Measurements from ENCODE around the gene ABITRAM. TPM values are rescaled to one million over a fixed set of nuclear protein-coding genes. Genes with fewer than 3 reads are reported as not detected.

Gene ABITRAM
- total RNA-seq, 2 donors from 2014 or later: 6.0 to 6.7 TPM

- Histone ChIP-seq H3K4me3 (no peak overlapping the region), H3K36me3 (peaks cover 0 to 11% of the 10 kb centered on the region in 2 donors), H3K9me3 (no peaks in the 10 kb centered on the region), H3K27me3 (replicated peaks; ENCODE audit: insufficient read depth) (no peaks in the 10 kb centered on the region), H3K27ac (no peak overlapping the region), H3K4me1 (replicated peaks) (peaks cover 3% of the 10 kb centered on the region)
- no peak for TF ChIP-seq POLR2AphosphoS5 (IDR thresholded peaks at IDR 0.05)
- TF ChIP-seq POLR2A (IDR thresholded peaks at IDR 0.05): no peak
- TF ChIP-seq CTCF (IDR thresholded peaks at IDR 0.05): no peak
- DNase-seq (ENCODE audit: low spot score): no peak
- WGBS: 86% methylated on average over 2 of the region's 2 CpGs
- intact Hi-C loops (cut with DNase I): no loop called here
Observed at GRCh38 chr9:108928386-108928785, 5.8 kb upstream of the ABITRAM start.

GRCh38 chr9:108933231-108933717, 926 bp upstream of the ABITRAM start:
- no peak for TF ChIP-seq POLR2A (IDR thresholded peaks at IDR 0.05)
- no peak for TF ChIP-seq POLR2AphosphoS5 (IDR thresholded peaks at IDR 0.05)
- no peak for TF ChIP-seq CTCF (IDR thresholded peaks at IDR 0.05)
- no peaks in the 10 kb centered on the region for H3K9me3 ChIP-seq
- peak overlapping the region; percentile 71 to 72 for H3K4me3 ChIP-seq
- no peaks in the 10 kb centered on the region for H3K36me3 ChIP-seq
- under 1% methylated on average over 25 of the region's 25 CpGs for WGBS
- H3K27me3 ChIP-seq (replicated peaks; ENCODE audit: insufficient read depth): no peaks in the 10 kb centered on the region
- peak overlapping the region; percentile 89 to 91 for H3K27ac ChIP-seq
- DNase-seq (ENCODE audit: low spot score): no peak
- H3K4me1 ChIP-seq (replicated peaks): peaks cover 6% of the 10 kb centered on the region
- intact Hi-C loops (cut with DNase I): loop anchor here (5.0 to 10.0 kb wide), 3 partner anchors 82 to 392 kb away; partner anchors contain the start of genes CTNNAL1, EPB41L4B and TMEM245

- Histone ChIP-seq H3K27me3 (replicated peaks; ENCODE audit: insufficient read depth) (no peaks in the 10 kb centered on the region), H3K4me1 (replicated peaks) (peaks cover 6% of the 10 kb centered on the region), H3K4me3 (peak within 1 kb of the TSS; percentile 71 to 72), H3K9me3 (no peaks in the 10 kb centered on the region), H3K36me3 (no peaks in the 10 kb centered on the region), H3K27ac (peak within 1 kb of the TSS; percentile 89 to 91)
- peak; percentile 55 for TF ChIP-seq POLR2AphosphoS5 (IDR thresholded peaks at IDR 0.05)
- TF ChIP-seq CTCF (IDR thresholded peaks at IDR 0.05): peak in 2 of 4 experiments; percentile 13 to 36
- TF ChIP-seq POLR2A (IDR thresholded peaks at IDR 0.05): peak; percentile 43
- 0% methylated on average over 36 of the region's 48 CpGs for WGBS
- intact Hi-C loops (cut with DNase I): loop anchor here (5.0 to 10.0 kb wide), 3 partner anchors 81 to 391 kb away; partner anchors contain the start of genes CTNNAL1, EPB41L4B and TMEM245
- peak; percentile 88 for DNase-seq (ENCODE audit: low spot score)
Observed at GRCh38 chr9:108933718-108934322, 380 bp upstream of the ABITRAM start, which contains the start of gene ELP1. Gene ELP1, minus strand, starts transcription at chr9:108934124. Its CDS starts 2,978 bp downstream, at chr9:108931146.

GRCh38 chr9:108937561-108938305, 3.5 kb downstream of the ABITRAM start:
- DNase-seq (ENCODE audit: low spot score): no peak
- H3K9me3 ChIP-seq: no peaks in the 10 kb centered on the region
- no peaks in the 10 kb centered on the region for H3K27me3 ChIP-seq (replicated peaks; ENCODE audit: insufficient read depth)
- no peaks in the 10 kb centered on the region for H3K36me3 ChIP-seq
- TF ChIP-seq CTCF (IDR thresholded peaks at IDR 0.05) (no peak), POLR2AphosphoS5 (IDR thresholded peaks at IDR 0.05) (no peak), POLR2A (IDR thresholded peaks at IDR 0.05) (no peak)
- peaks cover 4% of the 10 kb centered on the region for H3K4me1 ChIP-seq (replicated peaks)
- WGBS: 83% methylated on average over 5 of the region's 5 CpGs
- intact Hi-C loops (cut with DNase I): loop anchor here (10.0 kb wide), 2 partner anchors 77 to 387 kb away; partner anchors contain the start of genes CTNNAL1 and EPB41L4B
- no peak overlapping the region for H3K4me3 ChIP-seq
- no peak overlapping the region for H3K27ac ChIP-seq
